OCI-LY7 (cell line): ENCODE measurements around the gene UGT1A6.

Source experiments
- CTCF ChIP-seq: fragments of 200-600 bp; sonication (generic); conservative IDR thresholded peaks from 2 replicates; pipeline ENCODE4 v1.5.1; 2014; ENCODE audit warnings: mild to moderate bottlenecking, antibody characterized with exemption, low read length, moderate library complexity, mixed read lengths
- EZH2phosphoT487 ChIP-seq: fragments of 200-600 bp; sonication (generic); IDR thresholded peaks from 2 replicates; pipeline ENCODE4 v1.6.1; 2018; ENCODE audit warnings: low read depth, borderline replicate concordance, mild to moderate bottlenecking, mixed run types, antibody characterized with exemption, low read length, moderate library complexity, mixed read lengths

- TF ChIP-seq CTCF: no peak
- TF ChIP-seq EZH2phosphoT487: no peak
Measured at GRCh38 chr2:233689031-233689430, 3.7 kb upstream of the UGT1A6 start.
